Activated CD4-positive, alpha-beta T cell treated with anti-CD3 and anti-CD28 coated beads for 1 hour (primary cell): Measurements from ENCODE around the gene TAS1R2.

Experiments used
- DNase-seq: peaks from one replicate; pipeline ENCODE4 v3.0.0-alpha.2; 2020

TAS1R2 gene

GRCh38 chr1:18819203-18819602 lies 40.3 kb downstream of the TAS1R2 start:
- no peak for DNase-seq

GRCh38 chr1:18817795-18818435 lies 41.5 kb downstream of the TAS1R2 start:
- DNase-seq = no peak

GRCh38 chr1:18817316-18817715 lies 42.1 kb downstream of the TAS1R2 start:
- no peak for DNase-seq

GRCh38 chr1:18816808-18817207 lies 42.7 kb downstream of the TAS1R2 start:
- DNase-seq = no peak

- DNase-seq = no peak
Measured at GRCh38 chr1:18814874-18815531, 44.5 kb downstream of the TAS1R2 start.

GRCh38 chr1:18814425-18814824 lies 45.0 kb downstream of the TAS1R2 start:
- no peak for DNase-seq

- DNase-seq = no peak
Measured at GRCh38 chr1:18812453-18812939, 47.0 kb downstream of the TAS1R2 start.

- no peak for DNase-seq
Measured at GRCh38 chr1:18811733-18812452, 47.6 kb downstream of the TAS1R2 start.

- no peak for DNase-seq
Measured at GRCh38 chr1:18809953-18810899, 49.2 kb downstream of the TAS1R2 start.

GRCh38 chr1:18808550-18808949 lies 50.9 kb downstream of the TAS1R2 start:
- DNase-seq = no peak

GRCh38 chr1:18807334-18808063 lies 52.0 kb downstream of the TAS1R2 start:
- DNase-seq = no peak

GRCh38 chr1:18805925-18806849 lies 53.3 kb downstream of the TAS1R2 start:
- no peak for DNase-seq

GRCh38 chr1:18805150-18805879 lies 54.1 kb downstream of the TAS1R2 start:
- no peak for DNase-seq

- DNase-seq = no peak
Measured at GRCh38 chr1:18803851-18804250, 55.6 kb downstream of the TAS1R2 start.

GRCh38 chr1:18803151-18803791 lies 56.2 kb downstream of the TAS1R2 start:
- DNase-seq = no peak

GRCh38 chr1:18802231-18802630 lies 57.2 kb downstream of the TAS1R2 start:
- DNase-seq = no peak

GRCh38 chr1:18800258-18800657 lies 59.2 kb downstream of the TAS1R2 start:
- DNase-seq = no peak

- no peak for DNase-seq
Measured at GRCh38 chr1:18799454-18799853, 60.0 kb downstream of the TAS1R2 start.

GRCh38 chr1:18798946-18799345 lies 60.5 kb downstream of the TAS1R2 start:
- DNase-seq = no peak

- no peak for DNase-seq
Measured at GRCh38 chr1:18798533-18798932, 60.9 kb downstream of the TAS1R2 start.
